Colonic mucosa (tissue), 4 donors: Measurements from ENCODE around the gene PRR5L. TPM values are rescaled to one million over a fixed set of nuclear protein-coding genes. Genes with fewer than 3 reads are reported as not detected.

Experiments used
- DNase-seq: peaks from one replicate; pipeline ENCODE4 v3.0.0-alpha.2; 2020
- H3K27ac ChIP-seq: fragments of 200-600 bp; one replicate; pipeline ENCODE4 v1.8.0; 2021
- H3K27me3 ChIP-seq: fragments of 200-600 bp; one replicate; pipeline ENCODE4 v1.8.0; 2021
- H3K36me3 ChIP-seq: fragments of 200-600 bp; one replicate; pipeline ENCODE4 v1.8.0; 2021
- H3K4me1 ChIP-seq: fragments of 200-600 bp; one replicate; pipeline ENCODE4 v1.8.0; 2021; ENCODE audit warnings: mild to moderate bottlenecking
- H3K4me3 ChIP-seq: fragments of 200-600 bp; one replicate; pipeline ENCODE4 v1.8.0; 2021
- H3K9ac ChIP-seq, 2 donors: one replicate each; pipeline ENCODE4 v1.7.0; 2013; ENCODE audit warnings: control low read depth in 2 of 2, low read depth in 2 of 2, low read length in 2 of 2
- H3K9me3 ChIP-seq: fragments of 200-600 bp; one replicate; pipeline ENCODE4 v1.8.0; 2021
- CTCF ChIP-seq: fragments of 200-600 bp; IDR thresholded peaks from one replicate; pipeline ENCODE4 v1.8.0; 2022; ENCODE audit warnings: antibody characterized with exemption, mild to moderate bottlenecking
- intact Hi-C: fragments of 100-400 bp; cut with DNase I; formaldehyde crosslinking; loops from one replicate; pipeline ENCODE4 v1.14.1; 2022
- total RNA-seq, 2 donors: library from RNA; stranded (reverse); fragmentation: NEBNext Ultra II Directional in 1 of 2; extraction: Animal tissue kit (Norgen Biotek cat#: 25700) in 1 of 2; gene quantifications; one replicate each; pipeline ENCODE4 v1.2.1, GENCODE V29; 2021
- donor health status: healthy.
- donor health status: DM: no; HTN: no; CAD: no.
- donor health status: DM: no; HTN: no; CAD: no.

Gene PRR5L
- total RNA-seq, 2 donors from 2014 or later = 80.9 to 169 TPM

GRCh38 chr11:36352922-36353321, 56.8 kb downstream of the PRR5L start:
- DNase-seq = peak; percentile 18

GRCh38 chr11:36354221-36355003, 58.3 kb downstream of the PRR5L start:
- H3K4me1 ChIP-seq = peaks cover 5% of the 10 kb centered on the region
- DNase-seq = peak; percentile 8
- no peaks in the 10 kb centered on the region for H3K27me3 ChIP-seq
- TF ChIP-seq CTCF = no peak
- H3K9me3 ChIP-seq = no peaks in the 10 kb centered on the region
- no peaks in the 10 kb centered on the region for H3K36me3 ChIP-seq
- intact Hi-C loops = no loop called here
- peak overlapping the region; percentile 12 for H3K27ac ChIP-seq
- no peak overlapping the region for H3K4me3 ChIP-seq
- H3K9ac ChIP-seq = no peak overlapping the region

More at GRCh38 chr11:36352922-36353321, 56.8 kb downstream of the PRR5L start:
- H3K27me3 ChIP-seq = no peaks in the 10 kb centered on the region
- H3K4me3 ChIP-seq = no peak overlapping the region
- H3K27ac ChIP-seq = no peak overlapping the region
- no peak overlapping the region for H3K9ac ChIP-seq
- no peaks in the 10 kb centered on the region for H3K36me3 ChIP-seq
- intact Hi-C loops = no loop called here
- H3K9me3 ChIP-seq = no peaks in the 10 kb centered on the region
- peaks cover 5% of the 10 kb centered on the region for H3K4me1 ChIP-seq
- no peak for TF ChIP-seq CTCF

GRCh38 chr11:36356201-36356600, 60.1 kb downstream of the PRR5L start:
- peaks cover 5% of the 10 kb centered on the region for H3K4me1 ChIP-seq
- H3K27ac ChIP-seq = peak overlapping the region; percentile 47
- TF ChIP-seq CTCF = no peak
- DNase-seq = peak; percentile 60
- H3K9me3 ChIP-seq = no peaks in the 10 kb centered on the region
- no peaks in the 10 kb centered on the region for H3K27me3 ChIP-seq
- H3K4me3 ChIP-seq = no peak overlapping the region
- no peak overlapping the region for H3K9ac ChIP-seq
- intact Hi-C loops = no loop called here
- no peaks in the 10 kb centered on the region for H3K36me3 ChIP-seq

GRCh38 chr11:36357831-36358230, 61.7 kb downstream of the PRR5L start:
- Histone ChIP-seq H3K4me3 (no peak overlapping the region), H3K27me3 (no peaks in the 10 kb centered on the region), H3K27ac (peak overlapping the region; percentile 62), H3K9ac (no peak overlapping the region), H3K9me3 (no peaks in the 10 kb centered on the region), H3K4me1 (peaks cover 5% of the 10 kb centered on the region), H3K36me3 (no peaks in the 10 kb centered on the region)
- TF ChIP-seq CTCF = no peak
- DNase-seq = no peak
- intact Hi-C loops = no loop called here

GRCh38 chr11:36358436-36358835, 62.3 kb downstream of the PRR5L start:
- peak overlapping the region; percentile 62 for H3K27ac ChIP-seq
- H3K9ac ChIP-seq = no peak overlapping the region
- H3K4me1 ChIP-seq = peaks cover 5% of the 10 kb centered on the region
- no peaks in the 10 kb centered on the region for H3K27me3 ChIP-seq
- no peak for TF ChIP-seq CTCF
- no peaks in the 10 kb centered on the region for H3K9me3 ChIP-seq
- H3K36me3 ChIP-seq = no peaks in the 10 kb centered on the region
- no peak overlapping the region for H3K4me3 ChIP-seq
- DNase-seq = no peak
- intact Hi-C loops = no loop called here
